ENCODE results near the gene MYCT1.
"Not testable (repeated sequence)": the region's sequence is repeated elsewhere in the genome, so short reads cannot be mapped to it uniquely, and the experiment has no call there.

Gene MYCT1

GRCh38 chr6:152701863-152702401 is 4.2 kb downstream of the MYCT1 start:
- no peak for DNase-seq
- H3K36me3 ChIP-seq = no peaks in the 10 kb centered on the region
- H3K27ac ChIP-seq = no peak overlapping the region
- no peak overlapping the region for H3K4me3 ChIP-seq (ENCODE audit: low read depth, low read length)
- H3K27me3 ChIP-seq (ENCODE audit: insufficient read depth, low read depth, severe bottlenecking) = peaks cover 4% of the 10 kb centered on the region
- TF ChIP-seq CTCF (IDR thresholded peaks at IDR 0.05; ENCODE audit: low read depth, low read length) = no peak
- H3K9me3 ChIP-seq (ENCODE audit: severe bottlenecking) = no peaks in the 10 kb centered on the region

- DNase-seq; H3K9me3 ChIP-seq (ENCODE audit: severe bottlenecking); H3K27me3 ChIP-seq (ENCODE audit: insufficient read depth, low read depth, severe bottlenecking); H3K27ac ChIP-seq; H3K4me3 ChIP-seq (ENCODE audit: low read depth, low read length); H3K36me3 ChIP-seq: not testable (repeated sequence)
These were observed 6.1 kb downstream of the MYCT1 start for GRCh38 chr6:152703750-152704149.

- no peaks in the 10 kb centered on the region for H3K9me3 ChIP-seq (ENCODE audit: severe bottlenecking)
- H3K27ac ChIP-seq = no peak overlapping the region
- DNase-seq = no peak
- no peak overlapping the region for H3K4me3 ChIP-seq (ENCODE audit: low read depth, low read length)
- no peaks in the 10 kb centered on the region for H3K36me3 ChIP-seq
- peaks cover 4% of the 10 kb centered on the region for H3K27me3 ChIP-seq (ENCODE audit: insufficient read depth, low read depth, severe bottlenecking)
- TF ChIP-seq CTCF (IDR thresholded peaks at IDR 0.05; ENCODE audit: low read depth, low read length) = no peak
These were observed 7.6 kb downstream of the MYCT1 start for GRCh38 chr6:152705327-152705726.

GRCh38 chr6:152716322-152716721 is 18.6 kb downstream of the MYCT1 start:
- no peak for TF ChIP-seq CTCF (IDR thresholded peaks at IDR 0.05; ENCODE audit: low read depth, low read length)
- H3K9me3 ChIP-seq (ENCODE audit: severe bottlenecking) = no peaks in the 10 kb centered on the region
- H3K27ac ChIP-seq = no peak overlapping the region
- no peak overlapping the region for H3K4me3 ChIP-seq (ENCODE audit: low read depth, low read length)
- DNase-seq = no peak
- no peaks in the 10 kb centered on the region for H3K36me3 ChIP-seq
- no peaks in the 10 kb centered on the region for H3K27me3 ChIP-seq (ENCODE audit: insufficient read depth, low read depth, severe bottlenecking)

- H3K27ac ChIP-seq = no peak overlapping the region
- no peaks in the 10 kb centered on the region for H3K27me3 ChIP-seq (ENCODE audit: insufficient read depth, low read depth, severe bottlenecking)
- H3K4me3 ChIP-seq (ENCODE audit: low read depth, low read length) = no peak overlapping the region
- no peak for DNase-seq
- no peaks in the 10 kb centered on the region for H3K9me3 ChIP-seq (ENCODE audit: severe bottlenecking)
- TF ChIP-seq CTCF (IDR thresholded peaks at IDR 0.05; ENCODE audit: low read depth, low read length) = no peak
- H3K36me3 ChIP-seq = no peaks in the 10 kb centered on the region
These were observed 23.3 kb downstream of the MYCT1 start for GRCh38 chr6:152720974-152721373.

DNA sequence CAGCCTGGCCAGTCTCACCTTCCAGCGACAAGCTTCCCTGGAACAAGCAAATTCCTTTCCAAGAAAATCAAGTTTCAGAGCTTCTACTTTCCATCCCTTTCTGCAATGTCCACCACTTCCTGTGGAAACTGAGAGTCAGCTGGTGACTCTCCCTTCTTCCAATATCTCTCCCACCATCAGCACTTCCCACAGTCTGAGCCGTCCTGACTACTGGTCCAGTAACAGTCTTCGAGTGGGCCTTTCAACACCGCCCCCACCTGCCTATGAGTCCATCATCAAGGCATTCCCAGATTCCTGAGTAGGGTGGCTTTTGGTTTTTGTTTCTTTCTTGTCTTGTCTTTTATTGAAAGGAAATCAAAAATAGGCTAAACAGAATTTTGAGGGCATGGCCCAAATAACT is 24.3 kb downstream of the MYCT1 start:
- Histone ChIP-seq H3K36me3 (no peaks in the 10 kb centered on the region), H3K27ac (no peak overlapping the region), H3K27me3 (ENCODE audit: insufficient read depth, low read depth, severe bottlenecking) (no peaks in the 10 kb centered on the region), H3K9me3 (ENCODE audit: severe bottlenecking) (no peaks in the 10 kb centered on the region), H3K4me3 (ENCODE audit: low read depth, low read length) (no peak overlapping the region)
- no peak for DNase-seq
- TF ChIP-seq CTCF (IDR thresholded peaks at IDR 0.05; ENCODE audit: low read depth, low read length) = no peak
